OCI-LY1 (cell line): Measurements from ENCODE around the gene CDC25B.
"Not testable (repeated sequence)": the region's sequence is repeated elsewhere in the genome, so short reads cannot be mapped to it uniquely, and the experiment has no call there.

Experiments used
- H2AFZ ChIP-seq: fragments of 200-600 bp; sonication (generic), shearing (Covaris generic); 2 replicates; pipeline ENCODE4 v1.6.0; 2014; ENCODE audit warnings: antibody characterized with exemption, mild to moderate bottlenecking, low read length
- H3F3A ChIP-seq: fragments of 200-600 bp; sonication (generic), shearing (Covaris generic); 2 replicates; pipeline ENCODE4 v1.6.0; 2014; ENCODE audit warnings: mild to moderate bottlenecking, antibody characterized with exemption, low read length, moderate library complexity; ENCODE audit not compliant: insufficient read depth
- H3K27ac ChIP-seq: fragments of 200-600 bp; sonication (generic); 2 replicates; pipeline ENCODE4 v1.5.1; 2014; ENCODE audit warnings: low read length, mixed run types, mild to moderate bottlenecking, low read depth; ENCODE audit not compliant: poor library complexity, severe bottlenecking
- H3K27me3 ChIP-seq: fragments of 200-600 bp; sonication (generic); 2 replicates; pipeline ENCODE4 v1.6.0; 2014; ENCODE audit warnings: antibody characterized with exemption, mild to moderate bottlenecking, low read length, moderate library complexity; ENCODE audit not compliant: insufficient read depth
- H3K36me3 ChIP-seq: fragments of 200-600 bp; sonication (generic); 2 replicates; pipeline ENCODE4 v1.6.1; 2014; ENCODE audit warnings: mild to moderate bottlenecking, antibody characterized with exemption, low read length, moderate library complexity, mixed read lengths; ENCODE audit not compliant: insufficient read depth
- H3K4me1 ChIP-seq: fragments of 200-600 bp; sonication (generic); 2 replicates; pipeline ENCODE4 v1.5.1; 2014; ENCODE audit warnings: mild to moderate bottlenecking, low read length, moderate library complexity; ENCODE audit not compliant: insufficient read depth, severe bottlenecking
- H3K4me2 ChIP-seq: fragments of 200-600 bp; sonication (generic), shearing (Covaris generic); 2 replicates; pipeline ENCODE4 v1.6.1; 2014; ENCODE audit warnings: low read length
- H3K4me3 ChIP-seq: fragments of 200-600 bp; sonication (generic); 2 replicates; pipeline ENCODE4 v1.5.1; 2014; ENCODE audit warnings: low read length, low read depth, mild to moderate bottlenecking, mixed read lengths; ENCODE audit not compliant: poor library complexity, severe bottlenecking
- H3K79me2 ChIP-seq: fragments of 200-600 bp; shearing (Covaris generic); 2 replicates; pipeline ENCODE4 v1.6.1; 2016; ENCODE audit warnings: mixed run types, low read length, mixed read lengths; ENCODE audit not compliant: insufficient read depth
- H3K9ac ChIP-seq: fragments of 200-600 bp; sonication (generic), shearing (Covaris generic); 2 replicates; pipeline ENCODE4 v1.6.1; 2014; ENCODE audit warnings: mild to moderate bottlenecking, low read length, mixed read lengths
- H3K9me2 ChIP-seq: fragments of 200-600 bp; sonication (generic), shearing (Covaris generic); 2 replicates; pipeline ENCODE4 v1.6.1; 2014; ENCODE audit warnings: low read depth, mild to moderate bottlenecking, low read length, mixed read lengths
- H3K9me3 ChIP-seq: fragments of 200-600 bp; shearing (Covaris generic); 2 replicates; pipeline ENCODE4 v1.6.1; 2014; ENCODE audit warnings: low read length, mixed read lengths
- H4K20me1 ChIP-seq: fragments of 200-600 bp; sonication (generic), shearing (Covaris generic); 2 replicates; pipeline ENCODE4 v1.6.0; 2016; ENCODE audit warnings: mild to moderate bottlenecking, low read length; ENCODE audit not compliant: insufficient read depth
- CTCF ChIP-seq: fragments of 200-600 bp; sonication (generic), shearing (Covaris generic); IDR thresholded peaks from 2 replicates; pipeline ENCODE4 v1.5.1; 2017; ENCODE audit warnings: mild to moderate bottlenecking, antibody characterized with exemption, low read length, moderate library complexity, mixed read lengths
- EZH2 ChIP-seq: fragments of 200-600 bp; sonication (generic), shearing (Covaris generic); IDR thresholded peaks from 2 replicates; pipeline ENCODE4 v1.8.0; 2017; ENCODE audit warnings: borderline replicate concordance, mixed run types, mild to moderate bottlenecking, antibody characterized with exemption, low read length, moderate library complexity, mixed read lengths

The CDC25B gene

DNA sequence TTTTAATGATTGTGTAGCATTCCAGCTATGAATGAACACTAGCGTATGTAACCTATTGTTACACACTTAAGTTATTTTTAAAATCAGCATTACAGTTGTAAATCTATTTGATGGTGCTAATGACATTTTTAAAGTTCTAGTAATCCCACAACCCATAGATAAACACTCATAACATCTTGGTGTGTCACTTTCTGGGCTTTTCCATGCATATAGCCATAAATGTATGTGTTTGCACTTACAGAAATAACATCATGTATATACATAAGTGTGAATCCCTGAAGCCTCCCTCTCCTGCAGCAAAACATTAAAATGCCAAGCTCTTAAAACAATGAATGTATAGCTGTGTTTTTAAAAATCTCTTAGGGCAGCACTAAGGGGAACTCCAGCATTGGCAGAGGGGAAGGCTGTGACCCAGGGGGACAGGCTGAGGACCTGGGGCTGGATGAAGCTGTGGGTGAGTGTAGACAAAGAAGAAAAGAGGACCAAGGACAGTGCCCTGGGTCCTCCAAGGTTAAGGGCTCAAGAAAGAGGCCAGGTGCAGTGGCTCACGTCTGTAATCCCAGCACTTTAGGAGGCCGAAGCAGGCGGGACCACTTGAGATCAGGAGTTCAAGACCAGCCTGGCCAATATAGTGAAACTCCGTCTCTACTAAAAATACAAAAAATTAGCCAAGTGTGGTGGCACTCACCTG, 8.6 kb upstream of the CDC25B start:
- peak overlapping the region; percentile 61 for H3K4me3 ChIP-seq
- H3K9ac ChIP-seq, result peak overlapping the region; percentile 47
- no peak overlapping the region for H3K27ac ChIP-seq

DNA sequence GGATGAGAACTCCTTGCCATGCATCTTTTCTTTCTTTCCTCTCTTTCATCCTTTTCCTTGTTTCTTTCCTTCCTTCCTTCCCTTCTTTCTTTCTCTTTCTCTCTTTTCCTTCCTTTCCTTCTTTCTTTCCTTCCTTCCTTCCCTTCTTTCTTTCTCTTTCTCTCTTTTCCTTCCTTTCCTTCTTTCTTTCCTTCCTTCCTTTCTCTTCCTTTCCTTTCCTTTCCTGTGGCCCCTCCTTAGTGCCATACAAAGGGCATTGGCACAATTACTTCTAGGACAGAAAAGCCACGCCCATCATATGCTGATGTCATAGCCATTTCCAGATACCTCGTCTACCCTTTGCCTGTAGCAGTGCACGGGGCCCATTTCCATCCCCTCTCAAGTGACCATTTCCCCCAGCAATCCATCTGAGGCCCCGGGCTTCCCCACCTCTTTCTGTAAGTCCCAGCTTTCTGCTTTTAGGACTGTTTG, 7.4 kb upstream of the CDC25B start:
- Histone ChIP-seq H3K79me2 (no peaks in the 10 kb centered on the region), H3K27me3 (no peaks in the 10 kb centered on the region), H2AFZ (no peak overlapping the region), H3K4me1 (peaks cover 35% of the 10 kb centered on the region), H3F3A (no peaks in the 10 kb centered on the region), H3K9me3 (no peaks in the 10 kb centered on the region), H4K20me1 (no peaks in the 10 kb centered on the region), H3K9me2 (no peaks in the 10 kb centered on the region), H3K27ac (no peak overlapping the region), H3K4me3 (no peak overlapping the region), H3K36me3 (peaks cover 4% of the 10 kb centered on the region), H3K9ac (no peak overlapping the region), H3K4me2 (no peak overlapping the region)
- no peak for TF ChIP-seq EZH2
- no peak for TF ChIP-seq CTCF

More for the DNA sequence above, 8.6 kb upstream of the CDC25B start:
- peaks cover 4% of the 10 kb centered on the region for H3K36me3 ChIP-seq
- no peaks in the 10 kb centered on the region for H3K9me2 ChIP-seq
- H4K20me1 ChIP-seq, result no peaks in the 10 kb centered on the region
- no peaks in the 10 kb centered on the region for H3K9me3 ChIP-seq
- peak overlapping the region; percentile 97 for H2AFZ ChIP-seq
- no peaks in the 10 kb centered on the region for H3F3A ChIP-seq
- no peaks in the 10 kb centered on the region for H3K27me3 ChIP-seq
- peaks cover 40% of the 10 kb centered on the region for H3K4me1 ChIP-seq
- H3K4me2 ChIP-seq, result peak overlapping the region; percentile 60
- TF ChIP-seq EZH2 (no peak), CTCF (no peak)
- no peaks in the 10 kb centered on the region for H3K79me2 ChIP-seq

DNA sequence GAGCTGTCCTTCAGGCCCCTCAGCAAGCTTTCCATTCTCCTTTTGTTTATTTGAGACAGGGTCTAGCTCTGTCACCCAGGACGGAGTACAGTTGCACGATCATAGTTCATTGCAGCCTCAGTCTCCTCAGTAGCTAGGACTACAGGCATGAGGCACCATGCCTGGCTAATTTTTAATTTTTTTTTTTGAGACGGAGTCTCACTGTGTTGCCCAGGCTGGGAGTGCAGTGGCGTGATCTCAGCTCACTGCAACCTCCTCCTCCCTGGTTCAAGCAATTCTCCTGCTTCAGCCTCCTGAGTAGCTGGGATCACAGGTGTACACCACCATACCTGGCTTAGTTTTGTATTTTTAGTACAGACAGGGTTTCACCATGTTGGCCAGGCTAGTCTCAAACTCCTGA, 6.9 kb upstream of the CDC25B start:
- not testable (repeated sequence) for H3K4me2 ChIP-seq, H3K4me3 ChIP-seq, H3K36me3 ChIP-seq, H3F3A ChIP-seq, H3K27ac ChIP-seq, H3K9me3 ChIP-seq, H3K9ac ChIP-seq, H2AFZ ChIP-seq, H4K20me1 ChIP-seq, H3K27me3 ChIP-seq, H3K9me2 ChIP-seq, H3K79me2 ChIP-seq
- peaks cover 32% of the 10 kb centered on the region for H3K4me1 ChIP-seq

- not testable (repeated sequence) for H3K27ac ChIP-seq, H3F3A ChIP-seq, H3K4me2 ChIP-seq, H3K36me3 ChIP-seq, H3K4me3 ChIP-seq, H3K9me2 ChIP-seq, H2AFZ ChIP-seq, H3K9ac ChIP-seq, H4K20me1 ChIP-seq, H3K9me3 ChIP-seq, H3K79me2 ChIP-seq, H3K27me3 ChIP-seq
- peaks cover 29% of the 10 kb centered on the region for H3K4me1 ChIP-seq
These were observed 1.9 kb upstream of the CDC25B start for GRCh38 chr20:3794168-3794567.
